Endothelial cell of umbilical vein (primary cell): ENCODE data around the gene INPP5J.

ENCODE experiments used
- CTCF ChIP-seq, 2 donors: IDR thresholded peaks; 1 replicate in 1 of 2; 2 replicates in 1 of 2; pipeline ENCODE4 v1.5.1; 2011; ENCODE audit warnings: low read length in 2 of 2, mild to moderate bottlenecking in 2 of 2, moderate library complexity in 2 of 2, control low read depth in 1 of 2, inconsistent platforms in 1 of 2, low read depth in 1 of 2; ENCODE audit not compliant: insufficient read depth in 1 of 2; ENCODE audit errors: extremely low read depth in 1 of 2
- EZH2 ChIP-seq: IDR thresholded peaks from 2 replicates; pipeline ENCODE4 v1.6.1; 2012; ENCODE audit warnings: borderline replicate concordance, low read depth, mild to moderate bottlenecking, moderate library complexity, low read length, inconsistent platforms; ENCODE audit not compliant: severe bottlenecking
- POLR2A ChIP-seq: IDR thresholded peaks from 2 replicates; pipeline ENCODE4 v1.6.1; 2012; ENCODE audit warnings: low read depth, mild to moderate bottlenecking, control low read depth, low read length

- TF ChIP-seq POLR2A (no peak), CTCF (IDR thresholded peaks at IDR 0.05; ENCODE audit: extremely low read depth in 1 of 2, insufficient read depth in 1 of 2, low read depth in 1 of 2, low read length in 2 of 2) (no peak), EZH2 (no peak)
Observed at GRCh38 chr22:31105282-31105929, 17.4 kb upstream of the INPP5J start.
